HK-2 (cell line): ENCODE measurements around the gene EFNA2.

Experiments used
- DNase-seq: peaks from one replicate; pipeline ENCODE4 v3.0.0-alpha.2; 2018; ENCODE audit not compliant: unreplicated experiment

Gene EFNA2

DNA sequence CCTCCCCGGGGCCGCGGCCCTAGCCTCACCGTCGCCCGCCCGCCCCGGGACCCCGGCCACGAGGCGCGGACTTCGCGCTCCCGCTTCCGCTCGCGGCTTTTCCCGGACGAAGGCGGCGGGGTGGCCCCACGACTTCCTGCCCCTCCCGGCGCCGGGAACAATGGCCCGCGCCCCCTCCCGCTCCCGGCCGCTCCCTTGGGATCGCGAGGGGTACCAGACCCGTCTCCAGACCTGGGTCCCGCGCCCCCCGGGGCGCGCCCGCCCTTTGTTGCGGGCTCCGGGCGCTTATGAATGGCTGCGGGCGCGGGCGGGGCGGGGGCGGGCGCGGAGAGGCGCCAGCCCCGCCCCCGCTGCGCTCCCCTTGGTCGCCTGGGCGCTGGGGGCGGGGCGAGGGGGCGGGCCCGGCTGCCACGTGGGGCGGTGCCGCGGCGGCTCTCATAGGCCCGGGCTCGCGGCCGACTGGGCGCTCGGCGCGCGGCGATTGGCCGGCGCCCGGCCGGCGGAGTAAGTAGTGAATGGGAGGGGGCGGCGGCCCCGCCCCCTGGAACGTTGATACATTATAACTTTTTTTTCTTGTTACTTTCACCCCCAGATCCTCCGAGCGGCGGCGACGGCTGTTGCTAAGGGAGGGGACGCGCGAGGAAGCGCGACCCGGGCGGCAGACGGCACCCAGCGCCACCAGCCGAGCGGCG, 36.2 kb upstream of the EFNA2 start:
- DNase-seq, result peak; percentile 95

GRCh38 chr19:1249990-1250436, 35.7 kb upstream of the EFNA2 start:
- no peak for DNase-seq

DNA sequence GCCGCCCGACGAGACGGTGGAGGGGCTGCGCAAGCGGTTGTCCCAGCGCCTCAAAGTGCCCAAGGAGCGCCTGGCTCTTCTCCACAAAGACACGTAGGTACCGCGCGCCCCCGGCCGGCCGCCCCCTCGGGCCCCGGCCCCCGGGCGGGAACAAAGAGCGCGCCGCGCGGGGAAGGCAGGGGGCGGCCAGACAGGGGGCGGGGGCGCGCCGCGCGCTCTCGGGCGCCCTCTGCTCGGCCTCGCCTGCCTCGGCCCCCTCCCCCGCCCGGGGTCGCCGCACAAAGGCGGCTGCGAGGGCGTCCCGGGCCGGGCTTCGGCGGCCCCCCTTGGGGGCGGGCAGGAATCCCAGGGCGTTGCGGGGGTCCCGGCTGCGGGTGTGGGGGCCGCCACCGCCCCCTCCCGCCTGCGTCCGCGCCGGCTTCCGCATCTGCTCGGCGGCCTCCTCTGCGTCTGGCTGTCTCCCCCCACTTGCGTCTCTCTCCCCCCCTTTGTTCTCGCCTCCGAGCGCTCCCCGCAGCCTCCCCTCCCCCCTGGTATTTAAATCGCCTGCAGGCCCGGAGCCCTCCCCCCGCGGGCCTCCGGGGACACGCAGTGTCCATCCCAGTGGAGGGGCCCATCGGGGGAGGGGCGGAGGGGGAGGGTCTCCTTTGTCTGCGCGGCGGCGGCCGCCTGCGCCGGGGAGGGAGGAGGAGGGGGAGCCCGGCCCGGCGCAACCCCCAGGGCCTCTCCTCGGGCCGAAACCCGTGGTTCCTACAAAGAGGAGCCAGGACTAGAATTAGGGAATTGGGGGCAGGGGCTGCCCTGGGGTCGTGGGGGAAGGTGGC, 35.0 kb upstream of the EFNA2 start:
- DNase-seq, result peak; percentile 39

GRCh38 chr19:1251330-1252220, 34.1 kb upstream of the EFNA2 start:
- DNase-seq, result peak; percentile 74

DNA sequence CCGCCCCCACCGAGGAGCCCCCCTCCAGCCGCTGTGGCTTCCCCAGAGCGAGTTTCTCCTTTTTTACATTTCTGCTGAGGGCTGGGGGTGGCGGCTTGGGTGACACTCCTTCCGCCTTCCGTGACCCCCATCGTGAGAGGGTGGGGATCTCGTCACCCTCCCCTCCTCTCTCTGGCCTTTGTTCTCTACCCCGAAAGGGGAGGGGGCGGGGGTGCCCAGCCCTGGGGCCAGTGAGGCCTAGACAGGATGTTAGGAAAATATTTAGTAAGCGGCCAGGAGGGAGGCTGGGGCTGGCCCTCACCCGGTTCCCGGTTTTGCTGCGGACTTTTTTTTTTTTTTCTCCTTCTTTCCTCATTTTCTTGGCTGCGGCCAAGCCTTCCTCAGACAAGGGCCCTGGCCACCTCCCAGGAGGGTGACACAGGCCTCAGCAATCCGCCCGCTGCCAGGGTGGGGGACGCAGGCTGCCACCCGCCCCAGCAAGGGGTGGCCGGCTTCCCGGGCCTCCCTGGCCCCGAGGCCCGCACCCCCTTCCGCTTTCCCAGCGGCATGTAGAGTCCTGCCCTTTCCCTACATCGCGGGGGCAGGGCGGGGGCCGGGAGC, 33.4 kb upstream of the EFNA2 start:
- peak; percentile 91 for DNase-seq

DNA sequence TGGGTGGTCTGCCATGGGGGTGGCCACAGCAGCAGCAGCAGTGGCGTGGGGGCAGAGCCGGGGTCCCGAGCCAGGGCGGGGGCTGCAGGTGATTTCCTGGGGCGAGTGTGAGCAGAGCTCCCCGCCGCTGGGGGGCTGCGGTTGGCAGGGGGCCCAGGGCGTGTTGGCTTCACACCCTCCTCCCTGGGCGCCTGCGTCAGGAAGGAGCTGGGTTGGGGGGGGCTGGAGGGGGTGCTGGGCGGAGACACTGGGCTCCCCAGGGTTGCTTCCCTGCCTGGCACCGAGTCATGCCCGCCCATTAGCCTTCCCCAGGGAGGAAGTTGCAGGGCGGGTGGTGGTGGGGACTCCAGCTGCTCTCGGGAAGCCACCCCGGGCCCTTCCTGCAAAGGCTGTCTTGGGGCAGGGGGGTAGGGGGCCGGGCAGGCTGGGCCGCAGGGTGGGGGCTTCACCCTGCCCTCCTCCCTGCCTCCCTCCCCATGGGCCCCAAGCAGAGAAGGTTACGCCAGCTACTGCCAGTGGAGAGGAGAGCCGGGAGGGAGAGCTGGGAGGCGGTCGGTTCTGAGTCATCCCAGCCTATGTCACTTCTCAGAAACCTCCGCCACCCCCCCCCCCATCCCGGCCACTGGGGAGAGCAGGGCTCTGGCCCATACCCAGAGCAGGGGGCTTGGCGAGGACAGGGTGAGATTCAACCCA, 32.7 kb upstream of the EFNA2 start:
- DNase-seq, result peak; percentile 95

DNA sequence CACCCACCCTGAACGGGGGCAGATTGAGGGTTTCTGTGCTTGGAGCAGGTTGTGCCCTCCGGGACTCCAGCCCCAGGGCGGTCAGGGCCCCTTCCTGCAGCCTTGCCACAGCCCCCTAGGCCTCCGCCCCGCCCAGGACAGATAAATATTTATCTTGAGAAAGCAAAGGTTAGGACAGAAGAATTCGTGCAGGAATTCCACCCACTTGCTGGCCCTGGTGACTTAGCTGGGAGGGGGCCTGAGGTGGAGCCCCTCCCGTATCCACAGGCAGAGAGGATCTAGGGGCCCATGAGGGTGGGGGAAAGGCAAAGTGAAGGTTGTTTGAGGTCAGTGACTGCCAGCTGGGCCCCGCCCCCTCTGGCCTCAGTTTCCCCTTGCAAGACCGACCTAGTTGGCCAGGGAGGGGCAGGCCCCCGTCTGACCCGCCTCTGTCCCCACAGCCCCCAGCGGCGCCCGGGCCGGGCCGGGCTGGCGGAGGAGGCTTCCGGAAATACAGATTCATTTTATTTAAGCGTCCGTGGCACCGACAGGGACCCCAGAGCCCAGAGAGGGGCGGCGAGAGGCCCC, 32.1 kb upstream of the EFNA2 start:
- DNase-seq, result no peak

DNA sequence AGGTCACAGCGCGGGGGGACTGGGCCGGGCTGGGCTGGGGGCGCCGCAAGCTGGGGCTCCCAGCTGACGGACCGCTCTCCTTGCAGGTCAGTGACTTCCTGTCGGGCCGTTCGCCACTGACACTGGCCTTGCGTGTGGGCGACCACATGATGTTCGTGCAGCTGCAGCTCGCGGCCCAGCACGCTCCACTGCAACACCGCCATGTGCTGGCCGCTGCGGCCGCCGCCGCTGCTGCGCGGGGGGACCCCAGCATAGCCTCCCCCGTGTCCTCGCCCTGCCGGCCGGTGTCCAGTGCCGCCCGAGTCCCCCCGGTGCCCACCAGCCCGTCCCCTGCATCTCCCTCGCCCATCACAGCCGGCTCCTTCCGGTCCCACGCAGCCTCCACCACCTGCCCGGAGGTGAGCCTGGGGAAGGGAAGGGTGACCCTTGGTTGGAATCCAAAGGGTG, 31.6 kb upstream of the EFNA2 start:
- DNase-seq, result no peak

DNA sequence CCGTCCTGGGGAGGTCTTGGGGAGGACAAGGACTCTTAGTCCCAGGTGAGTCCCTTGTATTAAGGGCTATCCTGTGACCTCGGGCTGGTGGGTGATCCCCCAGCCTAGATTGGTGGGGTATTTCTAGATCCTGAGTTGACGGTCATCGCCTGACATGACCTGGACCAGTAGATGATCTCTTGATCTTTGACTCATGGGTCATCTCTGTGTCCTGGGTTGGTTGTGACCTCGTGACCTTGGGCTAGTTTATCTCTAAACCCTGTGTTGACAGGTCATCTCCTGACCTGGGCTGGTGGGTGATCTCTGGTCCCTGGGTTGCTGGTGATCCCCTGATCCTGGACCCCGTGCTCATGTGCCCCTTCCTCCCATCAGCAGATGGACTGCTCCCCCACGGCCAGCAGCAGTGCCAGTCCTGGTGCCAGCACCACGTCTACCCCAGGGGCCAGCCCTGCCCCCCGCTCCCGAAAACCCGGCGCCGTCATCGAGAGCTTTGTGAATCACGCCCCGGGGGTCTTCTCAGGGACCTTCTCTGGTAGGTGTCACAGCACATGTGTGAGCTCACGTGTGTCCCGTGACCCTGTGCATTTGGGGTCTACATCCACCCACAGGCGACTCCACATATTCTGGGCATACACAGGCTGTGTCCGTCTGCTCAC, 31.0 kb upstream of the EFNA2 start:
- DNase-seq, result no peak

DNA sequence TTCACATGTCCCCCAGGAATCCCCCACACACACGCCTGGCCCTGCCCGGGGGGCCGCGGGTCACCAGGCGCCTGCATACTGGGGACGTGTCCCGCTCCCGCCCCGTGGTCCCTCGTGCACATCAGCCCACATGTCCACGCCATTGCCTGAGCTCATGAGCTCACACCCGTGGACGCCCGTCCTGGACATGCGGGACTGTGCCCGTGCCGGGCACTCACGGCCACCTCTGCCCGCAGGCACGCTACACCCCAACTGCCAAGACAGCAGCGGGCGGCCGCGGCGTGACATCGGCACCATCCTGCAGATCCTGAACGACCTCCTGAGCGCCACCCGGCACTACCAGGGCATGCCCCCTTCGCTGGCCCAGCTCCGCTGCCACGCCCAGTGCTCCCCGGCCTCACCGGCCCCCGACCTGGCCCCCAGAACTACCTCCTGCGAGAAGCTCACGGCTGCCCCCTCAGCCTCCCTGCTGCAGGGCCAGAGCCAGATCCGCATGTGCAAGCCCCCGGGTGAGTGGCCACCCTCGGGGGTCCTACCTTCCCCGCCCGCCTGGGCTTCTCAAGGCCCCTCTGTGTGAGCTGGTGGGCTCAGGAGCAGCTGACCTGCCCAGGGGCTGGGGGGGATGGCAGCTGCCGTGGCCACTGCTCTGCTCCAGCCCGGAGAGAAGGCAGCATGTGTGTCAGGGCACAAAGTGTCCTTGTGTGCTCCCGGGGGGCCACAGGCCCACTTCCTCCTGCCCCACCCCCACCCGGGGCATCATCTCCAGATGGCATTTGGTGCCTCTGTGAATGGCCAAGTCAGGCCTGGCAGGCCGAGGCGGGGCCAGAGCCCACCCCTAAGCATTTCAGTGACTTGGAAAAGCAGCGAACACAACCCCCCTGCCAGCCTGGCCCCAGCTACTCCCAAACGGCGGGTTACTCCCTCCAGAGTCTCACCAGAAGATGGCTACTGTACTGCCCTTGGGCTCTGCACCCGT, 30.2 kb upstream of the EFNA2 start:
- DNase-seq, result no peak

DNA sequence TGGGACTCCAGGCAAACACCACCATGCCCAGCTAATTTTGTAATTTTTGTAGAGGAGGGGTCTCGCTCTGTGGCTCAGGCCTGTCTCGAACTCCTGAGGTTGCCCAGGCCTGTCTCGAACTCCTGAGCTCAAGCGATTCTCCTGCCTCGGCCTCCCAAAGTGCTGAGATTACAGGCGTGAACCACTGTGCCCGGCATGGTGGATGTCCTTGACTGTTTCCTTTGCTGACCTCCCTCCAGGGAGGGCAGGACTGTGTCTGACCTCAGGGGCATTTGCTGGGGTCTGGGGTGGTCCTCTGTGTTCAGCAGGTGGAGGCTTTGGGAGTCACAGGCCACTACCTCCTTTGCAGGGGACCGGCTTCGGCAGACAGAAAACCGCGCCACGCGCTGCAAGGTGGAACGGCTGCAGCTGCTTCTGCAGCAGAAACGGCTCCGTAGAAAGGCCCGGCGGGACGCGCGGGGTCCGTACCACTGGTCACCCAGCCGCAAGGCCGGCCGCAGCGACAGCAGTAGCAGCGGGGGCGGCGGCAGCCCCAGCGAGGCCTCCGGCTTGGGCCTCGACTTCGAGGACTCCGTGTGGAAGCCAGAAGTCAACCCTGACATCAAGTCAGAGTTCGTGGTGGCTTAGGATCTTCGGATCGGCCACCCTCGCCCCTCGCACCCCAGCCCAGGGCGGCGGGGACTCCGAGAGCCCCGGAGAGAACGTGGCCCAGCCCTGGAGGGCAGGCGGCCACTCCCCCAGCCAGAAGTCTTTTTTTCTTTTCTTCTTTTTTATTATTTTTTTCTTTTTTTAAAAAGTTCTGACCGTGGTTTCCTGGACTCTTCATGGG, 28.8 kb upstream of the EFNA2 start:
- DNase-seq, result no peak

DNA sequence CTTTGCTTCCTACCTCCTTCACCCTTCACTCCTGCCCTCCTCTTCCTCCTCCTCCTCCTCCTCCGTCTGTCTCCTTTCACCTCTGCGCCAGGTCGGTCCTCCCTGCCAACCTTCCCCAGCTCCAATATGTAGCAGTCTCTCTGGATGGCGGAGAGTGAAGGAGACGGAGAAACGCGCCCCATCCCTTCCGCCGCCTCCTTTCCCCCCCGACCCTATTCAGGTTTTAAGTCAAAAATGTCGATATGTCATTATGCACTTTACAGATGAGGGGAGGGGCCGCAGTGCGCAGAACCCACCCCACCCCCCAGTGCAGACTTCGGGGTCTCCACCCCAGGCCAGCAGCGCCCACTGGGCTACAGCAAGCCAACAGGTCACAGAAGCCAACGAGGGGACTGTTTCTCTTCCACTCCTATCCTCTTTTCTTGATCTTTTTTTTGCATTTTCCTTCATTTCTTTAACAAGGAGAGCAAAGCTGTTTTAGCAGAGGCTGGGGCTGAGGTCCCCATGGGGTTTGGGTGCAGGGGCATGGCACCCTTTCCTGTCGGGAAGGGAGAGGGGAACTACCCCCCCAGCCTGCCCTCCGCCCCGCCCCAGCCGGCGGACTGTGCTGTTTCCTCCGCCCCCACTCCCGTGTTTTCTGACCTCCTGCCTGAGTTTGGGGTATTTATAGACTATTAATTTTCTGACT, 28.1 kb upstream of the EFNA2 start:
- DNase-seq, result no peak

DNA sequence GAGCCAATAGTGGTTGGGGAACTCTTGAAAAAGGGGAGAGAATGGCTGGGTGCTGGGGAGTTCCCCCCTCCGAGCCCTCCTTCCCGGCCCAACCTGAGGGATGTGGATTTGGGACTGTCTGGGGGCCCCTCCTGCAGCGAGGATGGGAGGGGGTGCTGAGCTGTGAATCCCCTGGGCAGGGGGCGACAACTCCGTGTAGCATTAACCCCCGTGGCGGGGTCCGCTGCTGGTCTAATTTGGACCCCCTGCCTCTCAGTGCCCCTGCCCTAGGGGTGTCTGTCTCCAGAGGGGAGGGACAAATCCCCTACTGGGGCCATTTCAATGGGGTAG, 27.5 kb upstream of the EFNA2 start:
- DNase-seq, result no peak

DNA sequence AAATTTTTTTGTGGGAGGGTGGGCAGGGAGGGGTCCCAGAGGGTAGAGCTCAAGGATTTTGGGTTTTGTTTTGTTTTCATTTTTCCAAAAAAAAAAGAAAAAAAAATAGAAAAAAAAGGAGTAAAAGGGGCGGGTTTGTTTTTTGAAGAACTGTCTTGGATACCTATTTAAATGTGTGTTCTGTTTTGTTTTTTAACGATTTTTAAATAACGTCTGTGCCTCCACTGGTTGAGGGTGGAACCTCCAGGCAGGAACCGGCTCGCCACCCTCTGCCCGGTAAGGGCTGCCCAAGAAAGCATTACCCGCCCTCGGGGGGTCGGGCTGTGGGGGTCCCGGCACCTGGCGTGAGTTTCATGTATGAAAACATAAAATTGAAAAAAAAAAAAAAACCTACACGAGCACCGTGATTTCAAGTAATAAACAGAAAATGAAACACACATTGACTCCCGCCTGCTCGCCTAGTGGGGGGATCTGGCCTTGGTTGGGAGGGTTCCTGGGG, 26.9 kb upstream of the EFNA2 start:
- no peak for DNase-seq

DNA sequence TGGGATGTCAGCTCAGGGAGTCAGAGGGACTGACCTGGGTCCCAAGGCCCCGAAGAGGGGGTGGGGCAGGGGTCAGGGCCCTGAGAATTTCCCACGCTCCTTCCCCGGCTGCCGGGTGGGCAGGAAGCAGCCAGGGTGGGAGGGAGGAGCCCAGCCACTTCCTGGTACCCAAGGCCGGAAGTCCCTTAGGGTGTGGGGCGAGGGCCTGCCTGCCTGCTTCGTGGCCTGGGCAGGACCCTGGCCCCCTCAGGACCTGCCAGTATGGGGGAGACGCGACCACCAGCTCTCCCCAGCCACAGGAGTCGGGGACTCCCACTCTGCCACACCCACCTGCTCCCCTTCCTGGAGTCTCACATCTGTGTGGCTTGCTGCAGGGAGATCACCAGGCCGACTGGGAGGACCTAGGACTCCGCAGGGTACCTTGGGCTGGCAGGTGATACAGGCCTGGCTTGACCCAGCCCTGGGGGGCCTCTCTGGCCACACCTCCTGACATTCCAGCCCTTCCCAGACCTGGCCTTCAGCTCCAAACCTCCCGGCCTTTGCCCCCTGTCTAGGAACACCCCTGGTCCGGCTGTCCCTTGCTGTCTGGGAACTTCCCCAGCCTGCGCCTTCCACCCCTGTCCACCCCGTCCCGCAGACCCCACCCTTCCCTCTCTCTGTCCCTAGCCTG, 26.3 kb upstream of the EFNA2 start:
- peak; percentile 79 for DNase-seq

DNA sequence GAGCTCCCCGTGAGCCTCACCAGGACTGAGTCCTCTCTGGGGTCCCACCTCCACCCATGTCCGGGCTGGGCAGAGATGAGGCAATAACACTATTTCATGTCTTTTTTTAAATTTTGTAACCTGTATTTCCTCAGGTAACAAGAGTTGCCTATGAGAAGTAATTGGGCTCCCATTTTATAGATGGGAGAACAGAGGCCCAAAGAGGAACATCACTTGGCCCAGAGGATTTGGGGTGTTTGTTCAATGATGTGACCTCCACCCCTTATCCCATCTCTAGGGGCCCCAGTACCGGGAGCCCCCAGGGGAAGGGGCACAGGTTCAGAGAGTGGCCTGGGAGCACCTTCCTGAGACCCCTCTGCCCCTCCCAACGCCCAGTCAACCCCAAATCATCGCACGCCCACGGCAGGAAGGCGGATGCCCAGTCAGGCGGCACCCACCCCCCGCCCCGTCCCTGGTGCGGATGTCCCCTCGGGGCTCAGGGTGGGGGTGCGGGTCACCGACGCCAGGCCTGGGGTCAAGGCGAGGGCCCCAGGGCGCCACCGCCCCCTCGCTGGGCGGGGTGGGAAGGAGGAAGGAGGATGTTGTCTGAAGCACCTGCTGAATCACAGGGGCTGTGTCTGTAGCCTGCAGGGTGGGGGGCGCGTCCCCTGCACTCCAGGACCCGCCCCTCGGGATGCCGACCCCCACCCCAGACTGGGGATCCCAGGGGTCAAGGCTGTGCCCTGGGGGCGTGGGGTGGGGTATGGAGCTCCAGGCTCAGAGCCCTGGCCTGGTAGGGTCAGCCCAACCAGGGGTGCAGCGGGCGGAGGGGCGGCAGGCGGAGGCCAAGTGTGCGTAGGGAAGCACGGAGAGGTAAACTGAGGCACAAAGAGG, 25.6 kb upstream of the EFNA2 start:
- peak; percentile 37 for DNase-seq
